Measurements from ENCODE around the gene COIL. TPM values are rescaled to one million over a fixed set of nuclear protein-coding genes. Genes with fewer than 3 reads are reported as not detected.

Gene COIL
- total and polyA plus RNA-seq, 9 of the 15 experiments (the other 6 are each of a cell fraction or from before 2014, with no cell fraction given) = 23.9 to 41.3 (median 28.7) TPM

DNA sequence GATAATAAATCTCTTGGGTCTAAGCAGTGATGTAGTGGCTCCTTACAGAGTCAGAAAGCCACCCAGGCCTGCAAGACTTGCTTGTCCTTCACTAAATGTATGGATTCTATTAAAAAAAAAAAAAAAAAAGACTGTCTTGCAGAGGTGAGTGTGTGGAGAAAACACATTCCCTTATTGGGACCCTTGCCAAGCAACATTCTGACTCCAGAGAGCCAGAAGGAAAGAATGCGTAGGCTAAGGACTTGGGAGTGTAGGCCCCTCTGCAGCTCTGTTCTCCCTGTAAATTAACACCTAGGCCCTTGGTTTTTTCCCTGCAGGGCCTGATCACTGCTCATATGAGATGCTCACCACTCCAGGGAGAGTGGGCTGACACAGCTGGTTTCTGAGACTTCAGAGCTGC, 34.9 kb upstream of the COIL start:
- in situ Hi-C loops (cut with MboI) = no loop called here
- POLR2A ChIA-PET = interaction anchor here (0.7 kb wide), 1 partner anchor 10 kb away, joined by 3 read pairs; no protein-coding TSS in a partner anchor

DNA sequence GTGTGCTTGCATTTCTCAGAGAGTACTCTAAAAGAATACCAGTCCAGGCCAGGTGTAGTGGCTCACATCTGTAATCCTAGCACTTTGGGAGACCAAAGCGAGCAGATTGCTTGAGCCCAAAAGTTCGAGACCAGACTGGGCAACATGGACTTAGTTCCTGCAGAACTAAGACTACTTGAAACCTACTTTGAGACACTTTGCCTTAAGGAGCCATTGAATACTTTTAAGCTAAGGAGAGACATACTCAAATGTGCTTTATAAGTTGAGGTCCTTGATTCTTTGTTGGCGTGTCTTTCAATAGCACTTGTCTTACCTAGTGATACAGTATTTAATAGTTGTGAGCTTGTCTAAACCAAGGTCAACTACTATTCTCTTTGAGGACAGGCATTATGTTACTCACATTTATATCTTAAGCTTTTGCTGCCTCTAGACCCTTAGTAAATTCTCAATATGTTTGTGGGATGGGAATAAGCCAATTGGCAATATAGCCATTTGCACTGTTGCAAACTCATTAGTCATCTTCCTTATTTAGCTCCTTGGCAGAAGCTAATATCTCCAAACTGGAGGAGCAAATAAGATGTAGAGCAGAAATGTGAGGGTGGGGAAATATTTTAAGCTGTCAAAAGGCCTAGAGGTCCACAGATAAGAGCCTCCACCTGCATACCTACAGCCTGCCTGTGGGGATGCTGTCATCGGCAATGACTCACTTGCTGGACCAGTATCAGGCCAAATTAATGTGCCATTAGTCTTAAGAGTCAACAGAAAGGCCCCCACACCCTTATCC, 33.4 kb upstream of the COIL start:
- intact Hi-C loops (cut with micrococcal nuclease) = no loop called here

More for the DNA sequence above, 34.9 kb upstream of the COIL start:
- no peaks in the 10 kb centered on the region for H3K9me3 ChIP-seq (replicated peaks; ENCODE audit: control insufficient read depth, insufficient read depth, low read depth, low read length)
- H3K4me2 ChIP-seq (ENCODE audit: insufficient read depth, low read length) = no peak overlapping the region
- no peak overlapping the region for H2AFZ ChIP-seq (ENCODE audit: low read depth, low read length)
- intact Hi-C loops (cut with micrococcal nuclease) = no loop called here
- 93% methylated on average over 1 of the region's 1 CpG for WGBS (ENCODE audit: insufficient coverage, low coverage, missing lambda C conversion rate)
- no peaks in the 10 kb centered on the region for H3K9me1 ChIP-seq (ENCODE audit: control insufficient read depth, insufficient read depth, low read length)
- no peak overlapping the region for H3K9ac ChIP-seq (ENCODE audit: insufficient read depth in 1 of 2, low read depth in 2 of 2, low read length in 2 of 2)
- no peak for TF ChIP-seq NBN (IDR thresholded peaks at IDR 0.05; ENCODE audit: low read depth)
- ATAC-seq = no peak
- no TSS peak for BruUV-seq (replicated peaks)
- H3K79me2 ChIP-seq (ENCODE audit: control insufficient read depth, insufficient read depth, low read length) = no peaks in the 10 kb centered on the region
- H3K4me1 ChIP-seq (replicated peaks in 1 of 2; ENCODE audit: control insufficient read depth in 2 of 2, insufficient read depth in 2 of 2, low read length in 2 of 2) = 0 out of 5 replicates have a peak, but pooled peaks cover 0 to 3% of the 10 kb centered on the region in 2 experiments
- H4K20me1 ChIP-seq (replicated peaks; ENCODE audit: control insufficient read depth, insufficient read depth, low read length) = no peaks in the 10 kb centered on the region
- no peak for FAIRE-seq
- no peak overlapping the region for H3K27ac ChIP-seq (ENCODE audit: extremely low read depth, low read depth, low read length)
- CTCF ChIA-PET (ENCODE audit: low intra/inter-chr PET ratio) = no interaction called here
- H3K36me3 ChIP-seq (ENCODE audit: control insufficient read depth, insufficient read depth, low read length) = no peaks in the 10 kb centered on the region; the same call in 2 of the 3 replicates
- DNase-seq (ENCODE audit: extremely low read depth in 1 of 4, low spot score in 3 of 4) = no peak
- no peaks in the 10 kb centered on the region for H3K27me3 ChIP-seq (ENCODE audit: control insufficient read depth in 2 of 2, insufficient read depth in 2 of 2, low read length in 2 of 2)
- no peak overlapping the region for H3K4me3 ChIP-seq

More for the DNA sequence above, 33.4 kb upstream of the COIL start:
- H3K9me3 ChIP-seq (replicated peaks; ENCODE audit: control insufficient read depth, insufficient read depth, low read depth, low read length) = no peaks in the 10 kb centered on the region
- 68% methylated on average over 4 of the region's 4 CpGs for WGBS (ENCODE audit: insufficient coverage, low coverage, missing lambda C conversion rate)
- TF ChIP-seq HINFP (tag; conservative IDR thresholded peaks at IDR 0.05; ENCODE audit: low read depth) = no peak
- FAIRE-seq = no peak
- H3K4me3 ChIP-seq = no peak overlapping the region
- POLR2A ChIA-PET = interaction anchor here (1.0 to 1.1 kb wide), 2 partner anchors 9 to 12 kb away, joined by 3 read pairs; no protein-coding TSS in a partner anchor
- H3K79me2 ChIP-seq (ENCODE audit: control insufficient read depth, insufficient read depth, low read length) = no peaks in the 10 kb centered on the region
- no TSS peak for BruUV-seq (replicated peaks)
- no peaks in the 10 kb centered on the region for H3K9me1 ChIP-seq (ENCODE audit: control insufficient read depth, insufficient read depth, low read length)
- H3K36me3 ChIP-seq (ENCODE audit: control insufficient read depth, insufficient read depth, low read length) = no peaks in the 10 kb centered on the region; the same call in 2 of the 3 replicates
- in situ Hi-C loops (cut with MboI) = no loop called here
- H3K4me2 ChIP-seq (ENCODE audit: insufficient read depth, low read length) = no peak overlapping the region
- no peak overlapping the region for H3K9ac ChIP-seq (ENCODE audit: insufficient read depth in 1 of 2, low read depth in 2 of 2, low read length in 2 of 2)
- no peak for ATAC-seq
- H3K4me1 ChIP-seq (replicated peaks in 1 of 2; ENCODE audit: control insufficient read depth in 2 of 2, insufficient read depth in 2 of 2, low read length in 2 of 2) = 0 out of 5 replicates have a peak, but pooled peaks cover 0 to 3% of the 10 kb centered on the region in 2 experiments
- H3K27ac ChIP-seq (ENCODE audit: extremely low read depth, low read depth, low read length) = no peak overlapping the region
- CTCF ChIA-PET (ENCODE audit: low intra/inter-chr PET ratio) = no interaction called here
- H2AFZ ChIP-seq (ENCODE audit: low read depth, low read length) = no peak overlapping the region
- H4K20me1 ChIP-seq (replicated peaks; ENCODE audit: control insufficient read depth, insufficient read depth, low read length) = no peaks in the 10 kb centered on the region
- H3K27me3 ChIP-seq (ENCODE audit: control insufficient read depth in 2 of 2, insufficient read depth in 2 of 2, low read length in 2 of 2) = no peaks in the 10 kb centered on the region
- DNase-seq (ENCODE audit: extremely low read depth in 1 of 4, low spot score in 3 of 4) = no peak
